Activated B cell treated with CpG ODN at 0.5 μM for 24 hours (primary cell): ENCODE data around the gene PLEKHA7. TPM values are rescaled to one million over a fixed set of nuclear protein-coding genes. Genes with fewer than 3 reads are reported as not detected.

Experiments
- ATAC-seq: fragments of 200-7000 bp; cut with Tn5 transposase; one replicate; pipeline ENCODE4 v1.10.0; 2021; ENCODE audit warnings: low read depth, mild to moderate bottlenecking, moderate library complexity
- CTCF ChIA-PET: fragments of 350-600 bp; sonication (Branson Sonifier 250); formaldehyde crosslinking; loops from one replicate; lab custom pipeline; 2021; ENCODE audit warnings: antibody characterized with exemption; lab: Charles Lee
- POLR2A ChIA-PET: fragments of 350-600 bp; sonication (Branson Sonifier 250); formaldehyde crosslinking; loops from one replicate; lab custom pipeline; 2021; ENCODE audit warnings: antibody characterized with exemption; lab: Charles Lee
- DNase-seq: peaks from one replicate; pipeline ENCODE4 v3.0.0; 2022
- H3K27ac Mint-ChIP-seq: one replicate; pipeline ENCODE4 v1.8.0; 2020; ENCODE audit warnings: mixed read lengths
- H3K27me3 Mint-ChIP-seq: one replicate; pipeline ENCODE4 v1.8.0; 2021; ENCODE audit warnings: mixed read lengths
- H3K36me3 Mint-ChIP-seq: one replicate; pipeline ENCODE4 v1.8.0; 2021; ENCODE audit warnings: low read depth, mixed read lengths
- H3K4me1 Mint-ChIP-seq: one replicate; pipeline ENCODE4 v1.8.0; 2021; ENCODE audit warnings: mixed read lengths
- H3K4me3 Mint-ChIP-seq: one replicate; pipeline ENCODE4 v1.8.0; 2020; ENCODE audit warnings: mild to moderate bottlenecking, mixed read lengths
- H3K9me3 Mint-ChIP-seq: one replicate; pipeline ENCODE4 v1.8.0; 2020; ENCODE audit warnings: mixed read lengths
- CTCF ChIP-seq: fragments of 200-600 bp; IDR thresholded peaks from one replicate; pipeline ENCODE4 v1.8.0; 2022; ENCODE audit warnings: antibody characterized with exemption, mild to moderate bottlenecking
- intact Hi-C: fragments of 100-400 bp; cut with micrococcal nuclease; formaldehyde crosslinking; loops from one replicate; pipeline ENCODE4 v1.15.1; 2024
- total RNA-seq: library from RNA; stranded (reverse); gene quantifications from 2 replicates; pipeline ENCODE4 v1.2.3, GENCODE V29; 2022

PLEKHA7 gene
- total RNA-seq, 1 donor from 2014 or later: 4.9 TPM

GRCh38 chr11:16962146-16962545 is 52.1 kb downstream of the PLEKHA7 start:
- ChIA-PET POLR2A (no interaction called here), CTCF (no interaction called here)
- no peaks in the 10 kb centered on the region for H3K27me3 Mint-ChIP-seq
- no peak for DNase-seq
- H3K9me3 Mint-ChIP-seq: no peaks in the 10 kb centered on the region
- no peaks in the 10 kb centered on the region for H3K4me1 Mint-ChIP-seq
- intact Hi-C loops: no loop called here
- no peak overlapping the region for H3K4me3 Mint-ChIP-seq
- TF ChIP-seq CTCF: no peak
- no peak for ATAC-seq
- no peaks in the 10 kb centered on the region for H3K36me3 Mint-ChIP-seq
- H3K27ac Mint-ChIP-seq: no peak overlapping the region

GRCh38 chr11:16960250-16960649 is 54.0 kb downstream of the PLEKHA7 start:
- H3K4me1 Mint-ChIP-seq: no peaks in the 10 kb centered on the region

GRCh38 chr11:16959602-16960001 is 54.6 kb downstream of the PLEKHA7 start:
- no peak for TF ChIP-seq CTCF
- ChIA-PET CTCF (no interaction called here), POLR2A (no interaction called here)
- intact Hi-C loops: no loop called here
- Mint-ChIP-seq H3K4me3 (no peak overlapping the region), H3K27ac (no peak overlapping the region), H3K9me3 (no peaks in the 10 kb centered on the region), H3K4me1 (no peaks in the 10 kb centered on the region), H3K27me3 (no peaks in the 10 kb centered on the region), H3K36me3 (no peaks in the 10 kb centered on the region)
- ATAC-seq: no peak
- no peak for DNase-seq

More at GRCh38 chr11:16960250-16960649, 54.0 kb downstream of the PLEKHA7 start:
- no peaks in the 10 kb centered on the region for H3K36me3 Mint-ChIP-seq
- ChIA-PET CTCF (no interaction called here), POLR2A (no interaction called here)
- H3K27me3 Mint-ChIP-seq: no peaks in the 10 kb centered on the region
- intact Hi-C loops: no loop called here
- no peak overlapping the region for H3K27ac Mint-ChIP-seq
- ATAC-seq: no peak
- no peak for TF ChIP-seq CTCF
- H3K4me3 Mint-ChIP-seq: no peak overlapping the region
- DNase-seq: no peak
- no peaks in the 10 kb centered on the region for H3K9me3 Mint-ChIP-seq

GRCh38 chr11:16958833-16959232 is 55.4 kb downstream of the PLEKHA7 start:
- Mint-ChIP-seq H3K4me3 (no peak overlapping the region), H3K27ac (no peak overlapping the region), H3K4me1 (no peaks in the 10 kb centered on the region), H3K9me3 (no peaks in the 10 kb centered on the region), H3K27me3 (no peaks in the 10 kb centered on the region), H3K36me3 (no peaks in the 10 kb centered on the region)
- DNase-seq: no peak
- no peak for TF ChIP-seq CTCF
- intact Hi-C loops: no loop called here
- no peak for ATAC-seq
- CTCF ChIA-PET: no interaction called here
- POLR2A ChIA-PET: no interaction called here

- Mint-ChIP-seq H3K27me3 (no peaks in the 10 kb centered on the region), H3K4me1 (no peaks in the 10 kb centered on the region), H3K9me3 (no peaks in the 10 kb centered on the region), H3K4me3 (no peak overlapping the region), H3K36me3 (no peaks in the 10 kb centered on the region), H3K27ac (no peak overlapping the region)
- DNase-seq (no peak), ATAC-seq (no peak)
- ChIA-PET CTCF (interaction anchor here (1.2 kb wide), 1 partner anchor 136 kb away, joined by 3 read pairs; no protein-coding TSS in a partner anchor), POLR2A (no interaction called here)
- intact Hi-C loops: no loop called here
- no peak for TF ChIP-seq CTCF
Observed at GRCh38 chr11:16956538-16957153, 57.6 kb downstream of the PLEKHA7 start.
